OCI-LY1 (cell line): Measurements from ENCODE around the gene DIAPH3.

Experiments
- EZH2 ChIP-seq: fragments of 200-600 bp; sonication (generic), shearing (Covaris generic); IDR thresholded peaks from 2 replicates; pipeline ENCODE4 v1.8.0; 2017; ENCODE audit warnings: borderline replicate concordance, mixed run types, mild to moderate bottlenecking, antibody characterized with exemption, low read length, moderate library complexity, mixed read lengths
- TF ChIP-seq, protein P1 (sequence below): fragments of 200-600 bp; sonication (generic), shearing (Covaris generic); IDR thresholded peaks from 2 replicates; pipeline ENCODE4 v1.5.1; 2017; ENCODE audit warnings: mild to moderate bottlenecking, antibody characterized with exemption, low read length, moderate library complexity, mixed read lengths

DNA sequence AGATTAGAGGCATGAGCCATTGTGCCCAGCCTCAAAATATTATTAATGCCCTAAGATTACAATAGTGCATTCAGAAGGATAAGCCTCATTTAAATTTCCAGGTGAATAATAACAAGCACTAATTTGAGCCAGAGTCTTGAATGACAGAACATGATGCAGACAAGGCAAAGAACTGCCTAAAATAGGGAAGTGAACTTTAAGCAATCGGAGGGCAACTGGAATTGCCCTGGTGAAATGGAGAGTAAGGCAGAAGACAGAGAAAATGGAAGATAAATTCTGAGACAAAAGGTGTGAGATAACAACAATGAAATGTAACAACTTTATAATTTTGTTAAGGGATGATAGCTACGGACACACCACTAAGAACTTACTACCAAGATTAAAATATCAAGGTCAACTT lies 199.9 kb downstream of the DIAPH3 start:
- TF ChIP-seq, protein P1, sequence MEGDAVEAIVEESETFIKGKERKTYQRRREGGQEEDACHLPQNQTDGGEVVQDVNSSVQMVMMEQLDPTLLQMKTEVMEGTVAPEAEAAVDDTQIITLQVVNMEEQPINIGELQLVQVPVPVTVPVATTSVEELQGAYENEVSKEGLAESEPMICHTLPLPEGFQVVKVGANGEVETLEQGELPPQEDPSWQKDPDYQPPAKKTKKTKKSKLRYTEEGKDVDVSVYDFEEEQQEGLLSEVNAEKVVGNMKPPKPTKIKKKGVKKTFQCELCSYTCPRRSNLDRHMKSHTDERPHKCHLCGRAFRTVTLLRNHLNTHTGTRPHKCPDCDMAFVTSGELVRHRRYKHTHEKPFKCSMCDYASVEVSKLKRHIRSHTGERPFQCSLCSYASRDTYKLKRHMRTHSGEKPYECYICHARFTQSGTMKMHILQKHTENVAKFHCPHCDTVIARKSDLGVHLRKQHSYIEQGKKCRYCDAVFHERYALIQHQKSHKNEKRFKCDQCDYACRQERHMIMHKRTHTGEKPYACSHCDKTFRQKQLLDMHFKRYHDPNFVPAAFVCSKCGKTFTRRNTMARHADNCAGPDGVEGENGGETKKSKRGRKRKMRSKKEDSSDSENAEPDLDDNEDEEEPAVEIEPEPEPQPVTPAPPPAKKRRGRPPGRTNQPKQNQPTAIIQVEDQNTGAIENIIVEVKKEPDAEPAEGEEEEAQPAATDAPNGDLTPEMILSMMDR, result no peak
- no peak for TF ChIP-seq EZH2
